Measurements from ENCODE around the gene ATG7.

Gene ATG7

GRCh38 chr3:11539677-11540076, 267.5 kb downstream of the ATG7 start:
- no peaks in the 10 kb centered on the region for H3K36me3 ChIP-seq (ENCODE audit: insufficient read depth, low read length)
- H3K4me3 ChIP-seq (ENCODE audit: low read depth in 1 of 2, low read length in 2 of 2): no peak overlapping the region
- H2AFZ ChIP-seq (ENCODE audit: low read depth, low read length): no peak overlapping the region
- no peak overlapping the region for H3K9ac ChIP-seq (ENCODE audit: low read depth, low read length)
- DNase-seq: no peak
- H4K20me1 ChIP-seq (ENCODE audit: insufficient read depth, low read length): peaks cover 6% of the 10 kb centered on the region; the same call in 1 of the 2 replicates
- H3K27me3 ChIP-seq (ENCODE audit: insufficient read depth, low read length, poor library complexity): no peaks in the 10 kb centered on the region
- no peaks in the 10 kb centered on the region for H3K9me3 ChIP-seq (ENCODE audit: insufficient read depth, low read length, severe bottlenecking)
- ATAC-seq (ENCODE audit: insufficient read depth, low read depth): no peak
- no peaks in the 10 kb centered on the region for H3K79me2 ChIP-seq (ENCODE audit: insufficient read depth, low read length)
- TF ChIP-seq EZH2 (IDR thresholded peaks at IDR 0.05; ENCODE audit: borderline replicate concordance, low read depth, low read length, severe bottlenecking) (no peak), CTCF (IDR thresholded peaks at IDR 0.05; ENCODE audit: borderline replicate concordance, extremely low read depth, low read length, poor library complexity, severe bottlenecking) (no peak)
- H3K4me1 ChIP-seq (ENCODE audit: insufficient read depth, low read length): no peaks in the 10 kb centered on the region
- no peak overlapping the region for H3K27ac ChIP-seq (ENCODE audit: low read length)
- no peak overlapping the region for H3K4me2 ChIP-seq (ENCODE audit: insufficient read depth, low read length)

- ATAC-seq (ENCODE audit: insufficient read depth, low read depth): no peak
- H3K9me3 ChIP-seq (ENCODE audit: insufficient read depth, low read length, severe bottlenecking): no peaks in the 10 kb centered on the region
- H3K4me1 ChIP-seq (ENCODE audit: insufficient read depth, low read length): no peaks in the 10 kb centered on the region
- no peaks in the 10 kb centered on the region for H3K36me3 ChIP-seq (ENCODE audit: insufficient read depth, low read length)
- H3K4me3 ChIP-seq (ENCODE audit: low read depth in 1 of 2, low read length in 2 of 2): no peak overlapping the region
- no peak overlapping the region for H3K9ac ChIP-seq (ENCODE audit: low read depth, low read length)
- no peak for TF ChIP-seq EZH2 (IDR thresholded peaks at IDR 0.05; ENCODE audit: borderline replicate concordance, low read depth, low read length, severe bottlenecking)
- TF ChIP-seq CTCF (IDR thresholded peaks at IDR 0.05; ENCODE audit: borderline replicate concordance, extremely low read depth, low read length, poor library complexity, severe bottlenecking): no peak
- no peak overlapping the region for H2AFZ ChIP-seq (ENCODE audit: low read depth, low read length)
- no peak for DNase-seq
- no peak overlapping the region for H3K27ac ChIP-seq (ENCODE audit: low read length)
- peaks cover 10% of the 10 kb centered on the region; the same call in 1 of the 2 replicates for H4K20me1 ChIP-seq (ENCODE audit: insufficient read depth, low read length)
- H3K79me2 ChIP-seq (ENCODE audit: insufficient read depth, low read length): no peaks in the 10 kb centered on the region
- H3K27me3 ChIP-seq (ENCODE audit: insufficient read depth, low read length, poor library complexity): no peaks in the 10 kb centered on the region
- H3K4me2 ChIP-seq (ENCODE audit: insufficient read depth, low read length): no peak overlapping the region
These were observed 269.4 kb downstream of the ATG7 start for GRCh38 chr3:11541321-11542303.

GRCh38 chr3:11542551-11542950, 270.4 kb downstream of the ATG7 start:
- Histone ChIP-seq H4K20me1 (ENCODE audit: insufficient read depth, low read length) (peaks cover 10% of the 10 kb centered on the region; the same call in 1 of the 2 replicates), H3K79me2 (ENCODE audit: insufficient read depth, low read length) (no peaks in the 10 kb centered on the region), H3K36me3 (ENCODE audit: insufficient read depth, low read length) (no peaks in the 10 kb centered on the region), H3K9me3 (ENCODE audit: insufficient read depth, low read length, severe bottlenecking) (no peaks in the 10 kb centered on the region), H3K27me3 (ENCODE audit: insufficient read depth, low read length, poor library complexity) (no peaks in the 10 kb centered on the region), H3K4me1 (ENCODE audit: insufficient read depth, low read length) (no peaks in the 10 kb centered on the region), H2AFZ (ENCODE audit: low read depth, low read length) (no peak overlapping the region), H3K9ac (ENCODE audit: low read depth, low read length) (no peak overlapping the region), H3K4me3 (ENCODE audit: low read depth in 1 of 2, low read length in 2 of 2) (no peak overlapping the region), H3K4me2 (ENCODE audit: insufficient read depth, low read length) (no peak overlapping the region), H3K27ac (ENCODE audit: low read length) (no peak overlapping the region)
- ATAC-seq (ENCODE audit: insufficient read depth, low read depth): no peak
- no peak for DNase-seq
- TF ChIP-seq CTCF (IDR thresholded peaks at IDR 0.05; ENCODE audit: borderline replicate concordance, extremely low read depth, low read length, poor library complexity, severe bottlenecking): no peak
- no peak for TF ChIP-seq EZH2 (IDR thresholded peaks at IDR 0.05; ENCODE audit: borderline replicate concordance, low read depth, low read length, severe bottlenecking)
